Limb (tissue), 2 donors: Measurements from ENCODE around the gene TTLL4.

ENCODE experiments used
- DNase-seq, 2 donors: peaks; one replicate each; pipeline ENCODE4 v3.0.0-alpha.2; 2016; ENCODE audit errors: extremely low spot score in 2 of 2

TTLL4 gene

GRCh38 chr2:218785103-218785502 lies 74.5 kb downstream of the TTLL4 start:
- no peak for DNase-seq

- no peak for DNase-seq
Measured at GRCh38 chr2:218786133-218786532, 75.5 kb downstream of the TTLL4 start.

- no peak for DNase-seq
Measured at GRCh38 chr2:218788529-218789255, 78.1 kb downstream of the TTLL4 start.

- DNase-seq = no peak
Measured at GRCh38 chr2:218792433-218792832, 81.8 kb downstream of the TTLL4 start.

- no peak for DNase-seq
Measured at GRCh38 chr2:218796691-218797090, 86.1 kb downstream of the TTLL4 start.

GRCh38 chr2:218798767-218799504 lies 88.3 kb downstream of the TTLL4 start:
- DNase-seq = no peak

- no peak for DNase-seq
Measured at GRCh38 chr2:218799990-218800389, 89.4 kb downstream of the TTLL4 start.

GRCh38 chr2:218802386-218802994 lies 91.9 kb downstream of the TTLL4 start:
- DNase-seq = no peak

GRCh38 chr2:218804817-218805216 lies 94.2 kb downstream of the TTLL4 start:
- no peak for DNase-seq
